Stimulated activated CD4-positive, alpha-beta T cell treated with anti-CD3 and anti-CD28 coated beads, TNF-alpha, amount 100 ng/mL, for 1 hour (primary cell): ENCODE data around the gene SLC26A1.
"Not testable (repeated sequence)": the region's sequence is repeated elsewhere in the genome, so short reads cannot be mapped to it uniquely, and the experiment has no call there.

Source experiments
- DNase-seq, 3 donors: peaks; one replicate each; pipeline ENCODE4 v3.0.0-alpha.2; 2020; ENCODE audit warnings: low read depth in 3 of 3, low spot score in 1 of 3

The SLC26A1 gene

GRCh38 chr4:999240-999863, 6.1 kb upstream of the SLC26A1 start:
- not testable (repeated sequence) for DNase-seq

GRCh38 chr4:998096-998691, 5.0 kb upstream of the SLC26A1 start:
- DNase-seq, result no peak

- DNase-seq, result no peak
These were observed 4.3 kb upstream of the SLC26A1 start for GRCh38 chr4:997375-998071.

DNA sequence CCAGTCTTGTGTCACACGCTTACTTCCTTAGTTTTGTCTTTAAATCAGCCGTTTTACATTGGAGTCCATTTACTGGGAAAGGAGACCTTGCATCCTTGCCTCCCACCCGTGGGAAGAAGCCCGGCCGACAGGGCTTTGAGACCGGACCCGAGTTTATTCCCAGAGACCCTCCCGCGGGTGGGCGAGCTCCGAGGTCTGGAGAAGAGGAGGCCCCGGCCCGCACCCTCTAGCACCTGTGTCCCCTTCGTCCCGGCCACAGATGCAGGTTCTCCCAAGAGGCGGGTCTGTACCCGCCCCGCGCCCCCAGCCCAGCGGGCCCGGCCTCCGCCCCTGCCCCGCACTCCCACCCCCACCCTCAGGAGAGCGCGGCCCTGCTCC, 3.8 kb upstream of the SLC26A1 start:
- no peak for DNase-seq

DNA sequence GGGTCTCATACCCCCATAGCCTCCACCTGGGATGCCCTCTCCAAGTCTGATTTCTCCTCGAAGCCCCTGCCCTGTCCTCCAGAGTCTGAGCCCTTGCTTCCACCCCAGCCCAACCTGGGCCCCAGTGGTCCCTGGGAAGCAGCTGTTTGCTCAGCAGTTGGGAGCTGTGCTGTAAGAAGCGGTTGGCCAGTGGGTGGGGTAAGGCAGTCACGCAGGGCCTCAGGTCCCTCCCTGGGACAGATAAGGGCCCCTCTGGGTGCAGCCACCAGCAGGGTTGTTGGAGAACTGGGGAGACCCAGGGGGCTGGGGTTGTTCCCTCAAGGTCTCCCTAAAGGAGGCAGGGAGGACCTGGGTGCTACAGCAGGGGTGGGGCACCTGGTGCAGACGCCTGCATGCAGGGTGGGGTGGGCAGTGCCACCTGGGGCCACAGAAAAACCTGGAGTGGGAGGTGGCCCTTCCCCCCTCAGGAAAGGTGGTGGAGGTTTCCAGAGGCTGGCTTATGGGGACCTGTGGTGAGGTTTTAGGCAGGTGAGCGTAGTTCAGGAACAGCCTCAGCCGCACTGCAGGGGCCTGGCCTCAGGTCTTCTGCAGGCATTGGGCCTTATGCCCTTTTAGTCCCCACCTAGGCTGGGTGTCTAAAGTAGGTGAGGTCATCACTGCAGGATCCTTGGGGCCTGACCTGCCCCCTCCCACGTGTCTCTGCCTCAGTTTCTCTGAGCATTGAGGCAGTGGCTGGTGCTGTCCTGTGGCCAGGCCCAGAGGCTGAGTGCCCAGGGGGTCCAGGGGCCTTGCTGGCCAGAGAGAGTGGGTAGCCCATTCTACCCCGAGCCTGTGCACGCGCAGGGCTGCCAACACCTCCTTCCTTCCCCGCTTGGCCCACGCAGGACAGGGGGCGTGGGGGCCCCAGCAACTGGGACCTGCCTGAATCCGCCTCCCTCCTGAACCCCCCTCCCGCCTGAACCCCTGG, 3.1 kb upstream of the SLC26A1 start:
- DNase-seq, result no peak

DNA sequence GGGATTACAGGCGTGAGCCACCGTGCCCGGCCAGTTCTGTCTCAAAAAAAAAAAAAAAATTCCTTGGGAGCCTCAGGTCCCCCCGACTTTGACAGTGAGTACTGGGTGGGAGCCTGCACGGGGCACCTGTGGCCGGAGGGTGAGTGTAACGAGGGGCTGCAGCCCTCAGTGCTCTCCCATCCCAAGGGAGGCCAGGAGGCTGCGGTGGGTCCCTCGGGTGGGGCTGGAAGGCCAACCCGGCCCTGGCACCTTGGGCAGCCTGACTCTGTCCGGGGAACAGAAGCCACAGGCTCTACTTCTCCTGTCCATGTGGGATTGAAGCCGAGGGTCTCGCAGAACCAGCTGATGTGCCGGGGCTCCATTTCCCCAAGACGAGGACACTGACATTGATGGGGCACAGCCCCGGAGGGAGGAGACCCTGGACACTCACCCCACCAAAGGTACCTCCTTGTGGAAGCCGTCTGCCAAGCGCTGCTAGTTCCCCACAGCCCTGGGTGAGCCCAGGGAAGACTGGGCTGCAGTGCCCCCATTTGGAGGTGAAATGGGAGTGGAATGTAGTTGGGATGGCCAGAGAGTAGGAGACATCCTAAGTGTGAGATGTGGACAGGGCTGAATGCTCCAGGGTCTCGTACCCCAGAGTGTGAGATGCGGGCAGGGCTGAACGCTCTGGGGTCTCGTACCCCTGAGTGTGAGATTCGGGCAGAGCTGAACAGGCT, 2.3 kb upstream of the SLC26A1 start:
- DNase-seq, result no peak

- no peak for DNase-seq
These were observed 700 bp downstream of the SLC26A1 start for GRCh38 chr4:992297-993110.

GRCh38 chr4:991451-992296, 1.5 kb downstream of the SLC26A1 start:
- no peak for DNase-seq

- DNase-seq, result no peak
These were observed 2.3 kb downstream of the SLC26A1 start for GRCh38 chr4:990746-991367.

DNA sequence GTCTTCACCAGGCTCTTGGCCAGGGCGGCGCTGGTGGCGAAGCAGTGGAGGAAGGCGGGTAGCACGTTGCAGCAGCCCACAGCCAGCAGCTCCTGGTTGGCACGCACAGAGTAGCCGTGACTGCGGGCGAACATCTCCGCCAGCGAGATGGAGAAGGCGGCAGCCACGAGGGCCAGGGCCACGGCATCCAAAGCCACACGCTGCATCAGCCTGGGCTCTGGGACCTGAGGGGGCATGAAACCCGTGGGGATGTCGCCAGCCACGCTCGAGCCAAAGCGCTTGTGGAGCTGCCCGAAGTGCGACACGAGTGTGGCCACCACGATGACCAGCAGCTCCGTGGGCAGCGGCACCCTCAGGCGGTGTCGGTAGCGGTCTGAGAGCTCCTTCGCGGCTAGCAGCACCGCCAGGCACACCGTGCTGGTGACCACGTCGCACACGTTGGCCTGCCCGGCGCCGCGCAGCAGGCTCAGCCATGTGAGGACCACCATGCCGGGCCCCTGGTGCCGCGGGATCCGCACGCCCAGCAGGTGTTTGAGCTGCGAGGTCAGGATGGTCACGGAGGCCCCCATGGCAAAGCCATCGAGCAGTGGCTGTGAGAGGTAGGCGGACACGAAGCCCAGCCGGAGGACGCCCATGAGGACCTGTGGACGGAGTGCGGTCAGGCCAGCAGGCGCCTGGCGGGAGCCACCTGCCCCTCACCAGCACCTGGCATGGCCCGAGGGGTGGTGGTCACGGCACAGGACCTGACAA, 3.3 kb downstream of the SLC26A1 start:
- no peak for DNase-seq

- no peak for DNase-seq
These were observed 4.2 kb downstream of the SLC26A1 start for GRCh38 chr4:988726-989721.

GRCh38 chr4:987624-988513, 5.3 kb downstream of the SLC26A1 start:
- DNase-seq, result no peak

- peak; percentile 58 to 80 (median 76) for DNase-seq
These were observed 6.2 kb downstream of the SLC26A1 start, which contains the start of gene IDUA for GRCh38 chr4:986879-987623. TSS of gene IDUA (plus strand) at chr4:987044. CDS start at chr4:987085, 41 bp downstream.

DNA sequence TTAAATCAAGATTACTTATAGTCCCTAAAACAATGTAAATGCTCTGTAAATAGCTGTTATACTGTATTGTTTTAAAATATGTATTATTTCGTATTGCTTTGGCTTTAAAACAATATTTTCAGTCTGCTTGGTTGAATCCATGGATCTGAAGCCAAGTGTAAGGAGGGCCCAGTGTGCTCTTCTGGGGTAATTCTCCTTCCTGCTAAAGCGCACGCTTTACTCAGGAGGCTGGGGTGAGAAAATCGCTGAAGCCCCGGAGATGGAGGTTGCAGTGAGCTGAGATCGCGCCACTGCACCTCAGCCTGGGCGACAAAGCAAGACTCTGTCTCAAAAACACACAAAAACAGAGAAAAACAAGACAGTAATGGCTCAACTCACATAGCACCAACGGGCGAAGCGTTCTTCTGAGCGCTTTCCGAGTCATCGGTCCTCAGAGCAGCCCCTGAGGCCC, 6.8 kb downstream of the SLC26A1 start:
- no peak for DNase-seq
